ENCODE data around the gene PTGFRN.

Gene PTGFRN

GRCh38 chr1:116889380-116889779, 20.3 kb upstream of the PTGFRN start:
- 83% methylated on average over 4 of the region's 4 CpGs for WGBS
- Histone ChIP-seq H3K9me3 (ENCODE audit: insufficient read depth, low read depth, low read length) (peaks cover 2% of the 10 kb centered on the region; the same call in 1 of the 2 replicates), H3K4me3 (ENCODE audit: low read length) (no peak overlapping the region), H3K4me1 (ENCODE audit: insufficient read depth, low read length) (peaks cover 7% of the 10 kb centered on the region; the same call in 1 of the 2 replicates), H3K36me3 (ENCODE audit: insufficient read depth, low read length) (no peaks in the 10 kb centered on the region), H3K9ac (ENCODE audit: low read depth, low read length) (no peak overlapping the region), H3K27me3 (ENCODE audit: insufficient read depth, low read length) (no peaks in the 10 kb centered on the region), H3K27ac (ENCODE audit: low read depth, low read length) (no peak overlapping the region)

- H3K36me3 ChIP-seq (ENCODE audit: insufficient read depth, low read length), result no peaks in the 10 kb centered on the region
- peaks cover 14% of the 10 kb centered on the region; the same call in 1 of the 2 replicates for H3K9me3 ChIP-seq (ENCODE audit: insufficient read depth, low read depth, low read length)
- no peak overlapping the region for H3K4me3 ChIP-seq (ENCODE audit: low read length)
- no peak overlapping the region for H3K9ac ChIP-seq (ENCODE audit: low read depth, low read length)
- H3K27me3 ChIP-seq (ENCODE audit: insufficient read depth, low read length), result no peaks in the 10 kb centered on the region
- H3K27ac ChIP-seq (ENCODE audit: low read depth, low read length), result no peak overlapping the region
- 73% methylated on average over 5 of the region's 5 CpGs for WGBS
- peaks cover 7% of the 10 kb centered on the region; the same call in 1 of the 2 replicates for H3K4me1 ChIP-seq (ENCODE audit: insufficient read depth, low read length)
Measured at GRCh38 chr1:116891396-116892079, 18.2 kb upstream of the PTGFRN start.

- H3K4me1 ChIP-seq (ENCODE audit: insufficient read depth, low read length), result peaks cover 7% of the 10 kb centered on the region; the same call in 1 of the 2 replicates
- H3K36me3 ChIP-seq (ENCODE audit: insufficient read depth, low read length), result no peaks in the 10 kb centered on the region
- no peak overlapping the region for H3K9ac ChIP-seq (ENCODE audit: low read depth, low read length)
- no peak overlapping the region for H3K4me3 ChIP-seq (ENCODE audit: low read length)
- WGBS, result 100% methylated on average over 1 of the region's 1 CpG
- no peak overlapping the region for H3K27ac ChIP-seq (ENCODE audit: low read depth, low read length)
- no peaks in the 10 kb centered on the region for H3K27me3 ChIP-seq (ENCODE audit: insufficient read depth, low read length)
- H3K9me3 ChIP-seq (ENCODE audit: insufficient read depth, low read depth, low read length), result peaks cover 14% of the 10 kb centered on the region; the same call in 1 of the 2 replicates
Measured at GRCh38 chr1:116895073-116895472, 14.6 kb upstream of the PTGFRN start.

- no peaks in the 10 kb centered on the region for H3K4me1 ChIP-seq (ENCODE audit: insufficient read depth, low read length)
- H3K4me3 ChIP-seq (ENCODE audit: low read length), result no peak overlapping the region
- H3K27ac ChIP-seq (ENCODE audit: low read depth, low read length), result no peak overlapping the region
Measured at GRCh38 chr1:116899529-116899928, 10.2 kb upstream of the PTGFRN start.

GRCh38 chr1:116900471-116901365, 9.0 kb upstream of the PTGFRN start:
- Histone ChIP-seq H3K4me1 (ENCODE audit: insufficient read depth, low read length) (no peaks in the 10 kb centered on the region), H3K9ac (ENCODE audit: low read depth, low read length) (no peak overlapping the region), H3K4me3 (ENCODE audit: low read length) (no peak overlapping the region), H3K36me3 (ENCODE audit: insufficient read depth, low read length) (no peaks in the 10 kb centered on the region), H3K27ac (ENCODE audit: low read depth, low read length) (no peak overlapping the region), H3K9me3 (ENCODE audit: insufficient read depth, low read depth, low read length) (no peaks in the 10 kb centered on the region), H3K27me3 (ENCODE audit: insufficient read depth, low read length) (no peaks in the 10 kb centered on the region)
- WGBS, result 91% methylated on average over 9 of the region's 9 CpGs

More at GRCh38 chr1:116899529-116899928, 10.2 kb upstream of the PTGFRN start:
- H3K36me3 ChIP-seq (ENCODE audit: insufficient read depth, low read length), result no peaks in the 10 kb centered on the region
- H3K27me3 ChIP-seq (ENCODE audit: insufficient read depth, low read length), result no peaks in the 10 kb centered on the region
- H3K9me3 ChIP-seq (ENCODE audit: insufficient read depth, low read depth, low read length), result peaks cover 11% of the 10 kb centered on the region; the same call in 1 of the 2 replicates
- H3K9ac ChIP-seq (ENCODE audit: low read depth, low read length), result no peak overlapping the region

GRCh38 chr1:116902027-116902426, 7.7 kb upstream of the PTGFRN start:
- H3K4me3 ChIP-seq (ENCODE audit: low read length), result no peak overlapping the region
- H3K4me1 ChIP-seq (ENCODE audit: insufficient read depth, low read length), result no peaks in the 10 kb centered on the region
- no peaks in the 10 kb centered on the region for H3K36me3 ChIP-seq (ENCODE audit: insufficient read depth, low read length)
- no peaks in the 10 kb centered on the region for H3K9me3 ChIP-seq (ENCODE audit: insufficient read depth, low read depth, low read length)
- WGBS, result 91% methylated on average over 5 of the region's 5 CpGs
- no peak overlapping the region for H3K9ac ChIP-seq (ENCODE audit: low read depth, low read length)
- no peak overlapping the region for H3K27ac ChIP-seq (ENCODE audit: low read depth, low read length)
- H3K27me3 ChIP-seq (ENCODE audit: insufficient read depth, low read length), result no peaks in the 10 kb centered on the region

- 86% methylated on average over 3 of the region's 3 CpGs for WGBS
- H3K36me3 ChIP-seq (ENCODE audit: insufficient read depth, low read length), result no peaks in the 10 kb centered on the region
- no peak overlapping the region for H3K4me3 ChIP-seq (ENCODE audit: low read length)
Measured at GRCh38 chr1:116902723-116903383, 6.9 kb upstream of the PTGFRN start.

GRCh38 chr1:116904791-116905320, 4.9 kb upstream of the PTGFRN start:
- H3K9ac ChIP-seq (ENCODE audit: low read depth, low read length), result no peak overlapping the region
- no peaks in the 10 kb centered on the region for H3K27me3 ChIP-seq (ENCODE audit: insufficient read depth, low read length)
- 91% methylated on average over 2 of the region's 2 CpGs for WGBS

More at GRCh38 chr1:116902723-116903383, 6.9 kb upstream of the PTGFRN start:
- no peaks in the 10 kb centered on the region for H3K9me3 ChIP-seq (ENCODE audit: insufficient read depth, low read depth, low read length)
- no peaks in the 10 kb centered on the region for H3K27me3 ChIP-seq (ENCODE audit: insufficient read depth, low read length)
- H3K9ac ChIP-seq (ENCODE audit: low read depth, low read length), result no peak overlapping the region
- no peak overlapping the region for H3K27ac ChIP-seq (ENCODE audit: low read depth, low read length)
- no peaks in the 10 kb centered on the region for H3K4me1 ChIP-seq (ENCODE audit: insufficient read depth, low read length)

GRCh38 chr1:116906812-116907211, 2.9 kb upstream of the PTGFRN start:
- Histone ChIP-seq H3K9me3 (ENCODE audit: insufficient read depth, low read depth, low read length) (no peaks in the 10 kb centered on the region), H3K4me1 (ENCODE audit: insufficient read depth, low read length) (peaks cover 15% of the 10 kb centered on the region), H3K9ac (ENCODE audit: low read depth, low read length) (no peak overlapping the region), H3K27me3 (ENCODE audit: insufficient read depth, low read length) (peaks cover 5% of the 10 kb centered on the region; the same call in 1 of the 2 replicates), H3K27ac (ENCODE audit: low read depth, low read length) (no peak overlapping the region), H3K36me3 (ENCODE audit: insufficient read depth, low read length) (no peaks in the 10 kb centered on the region), H3K4me3 (ENCODE audit: low read length) (no peak overlapping the region)
- 80% methylated on average over 3 of the region's 3 CpGs for WGBS

More at GRCh38 chr1:116904791-116905320, 4.9 kb upstream of the PTGFRN start:
- Histone ChIP-seq H3K9me3 (ENCODE audit: insufficient read depth, low read depth, low read length) (no peaks in the 10 kb centered on the region), H3K36me3 (ENCODE audit: insufficient read depth, low read length) (no peaks in the 10 kb centered on the region), H3K4me3 (ENCODE audit: low read length) (no peak overlapping the region), H3K4me1 (ENCODE audit: insufficient read depth, low read length) (peaks cover 5% of the 10 kb centered on the region; the same call in 1 of the 2 replicates), H3K27ac (ENCODE audit: low read depth, low read length) (no peak overlapping the region)

- Histone ChIP-seq H3K36me3 (ENCODE audit: insufficient read depth, low read length) (no peaks in the 10 kb centered on the region), H3K9ac (ENCODE audit: low read depth, low read length) (no peak overlapping the region), H3K27me3 (ENCODE audit: insufficient read depth, low read length) (peaks cover 5% of the 10 kb centered on the region; the same call in 1 of the 2 replicates), H3K4me1 (ENCODE audit: insufficient read depth, low read length) (peaks cover 15% of the 10 kb centered on the region), H3K4me3 (ENCODE audit: low read length) (no peak overlapping the region), H3K9me3 (ENCODE audit: insufficient read depth, low read depth, low read length) (no peaks in the 10 kb centered on the region), H3K27ac (ENCODE audit: low read depth, low read length) (no peak overlapping the region)
- 89% methylated on average over 3 of the region's 3 CpGs for WGBS
Measured at GRCh38 chr1:116907351-116907750, 2.4 kb upstream of the PTGFRN start.

Measured in HUES64 (cell line).